ENCODE measurements around the gene WWTR1. TPM values are rescaled to one million over a fixed set of nuclear protein-coding genes. Genes with fewer than 3 reads are reported as not detected.

WWTR1 gene
- total RNA-seq, result 1 to 10 TPM in 1 of 2 donors, under 1 TPM in 1; 0.99 to 1.2 TPM

DNA sequence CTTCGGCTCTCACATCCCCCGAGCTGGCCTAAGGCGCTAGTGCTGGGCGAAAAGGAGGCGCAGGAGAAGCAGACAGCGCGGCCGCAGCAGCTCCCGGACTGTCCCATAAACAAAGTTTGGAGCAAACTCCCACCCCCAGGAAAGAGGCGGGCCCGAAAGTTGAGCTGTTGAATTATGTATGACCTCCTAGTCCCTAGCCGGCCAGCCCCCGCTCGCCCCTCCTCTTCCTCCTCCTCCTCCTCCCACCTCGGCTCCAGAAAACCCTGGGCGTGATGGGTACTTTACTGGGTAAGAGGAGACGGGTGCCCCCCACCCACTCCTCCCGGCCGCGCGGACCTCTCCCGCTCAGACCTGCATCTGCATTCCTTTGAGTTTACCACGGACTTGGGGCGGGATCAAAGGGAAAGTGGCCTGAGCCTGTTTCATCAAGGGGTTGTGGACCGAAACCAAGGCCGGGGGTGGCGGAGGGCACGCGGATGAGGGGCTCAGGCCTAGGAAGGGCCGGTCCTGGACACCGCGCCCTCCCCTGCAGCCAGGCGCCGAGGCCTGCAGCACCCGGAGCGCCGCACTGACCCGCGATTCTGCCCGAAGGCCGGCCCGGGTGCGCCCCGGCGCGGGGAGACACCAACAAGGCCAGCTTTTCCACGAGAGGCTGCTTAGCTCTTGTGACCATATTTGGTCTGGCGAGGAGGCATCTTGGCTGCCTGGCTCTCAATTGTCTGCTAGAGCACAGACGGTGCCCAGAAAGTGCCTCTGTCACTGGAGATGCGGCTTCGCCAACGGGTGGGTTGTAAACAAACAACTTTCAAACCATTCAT lies at the start of gene WWTR1:
Gene WWTR1 (minus strand): TSS at position 100 of the 818 bp plus-strand sequence. CDS start 719 bp downstream, outside the sequence.
- no peak within 1 kb of the TSS for H3K27ac Mint-ChIP-seq
- ATAC-seq (peak; percentile 70 to 81), DNase-seq (ENCODE audit: low spot score in 2 of 2) (peak in 1 of 2 donors; percentile 42)
- no peaks in the 10 kb centered on the region for H3K9me3 Mint-ChIP-seq
- peaks cover 0 to 9% of the 10 kb centered on the region in 2 donors for H3K36me3 Mint-ChIP-seq

DNA sequence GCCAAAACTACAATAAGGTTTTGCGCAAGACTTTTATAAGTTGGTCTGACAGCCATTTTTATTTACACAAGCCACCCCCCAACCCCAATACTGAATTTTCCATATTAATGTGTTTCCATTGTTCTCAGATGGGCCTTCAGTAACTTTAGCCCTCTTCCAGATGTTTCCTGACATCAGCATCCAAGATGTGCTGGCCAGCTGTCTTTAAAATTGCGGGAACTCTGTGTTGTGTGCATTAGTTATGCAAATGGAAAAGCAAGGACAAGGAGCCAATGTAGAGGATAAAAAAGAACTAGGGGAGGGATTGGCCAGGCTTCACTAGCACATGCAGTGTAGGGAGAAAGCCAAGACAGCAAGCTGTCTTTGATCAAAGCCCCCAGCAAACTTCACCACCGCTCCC lies 49.1 kb upstream of the WWTR1 start:
- Mint-ChIP-seq H3K36me3 (no peaks in the 10 kb centered on the region), H3K27ac (no peak overlapping the region), H3K9me3 (no peaks in the 10 kb centered on the region)
- no peak for DNase-seq (ENCODE audit: low spot score in 2 of 2)
- ATAC-seq, result no peak

DNA sequence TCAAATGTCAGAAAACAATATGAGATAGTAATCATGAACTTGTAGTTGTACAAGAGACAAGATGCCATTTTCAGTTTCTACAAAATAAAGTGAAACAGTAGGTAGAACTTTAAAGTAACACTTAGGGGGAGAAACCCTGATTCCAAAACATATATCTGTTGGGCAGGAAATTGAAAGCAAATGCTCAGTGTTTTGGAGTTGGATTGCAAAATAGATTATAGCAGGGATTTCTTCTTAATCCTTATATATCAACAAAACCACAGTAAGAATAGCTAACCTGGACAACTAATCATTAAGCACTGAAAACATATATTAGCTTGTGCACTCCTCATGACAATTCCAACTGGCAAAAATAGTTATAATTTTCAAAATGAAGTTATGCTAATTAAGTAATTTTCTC lies 47.6 kb upstream of the WWTR1 start:
- Mint-ChIP-seq H3K9me3 (no peaks in the 10 kb centered on the region), H3K27ac (no peak overlapping the region)

DNA sequence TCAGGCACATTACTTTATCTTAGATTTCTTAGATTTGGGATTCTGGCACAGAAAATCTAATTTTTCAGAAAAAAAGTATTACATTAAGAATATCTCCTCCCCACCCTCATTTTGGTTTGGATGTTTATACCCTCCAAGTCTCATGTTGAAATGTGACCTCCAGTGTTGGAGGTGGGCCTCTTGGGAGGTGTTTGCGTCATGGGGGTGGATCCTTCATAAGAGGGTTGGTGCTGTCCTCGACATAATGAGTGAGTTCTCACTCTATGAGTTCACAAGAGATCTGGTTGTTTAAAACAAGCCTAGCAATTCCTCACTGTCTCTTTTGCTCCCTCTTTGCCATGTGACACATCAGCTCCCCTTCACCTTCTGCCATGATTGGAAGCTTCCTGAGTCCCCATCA lies 45.6 kb upstream of the WWTR1 start:
- DNase-seq (ENCODE audit: low spot score in 2 of 2) (no peak), ATAC-seq (no peak)
- peaks cover 4 to 10% of the 10 kb centered on the region in 2 donors for H3K9me3 Mint-ChIP-seq
- H3K27ac Mint-ChIP-seq, result peak overlapping the region in 1 of 2 donors; percentile 30
- H3K36me3 Mint-ChIP-seq, result peaks cover 2 to 6% of the 10 kb centered on the region in 2 donors

More for the DNA sequence above, 47.6 kb upstream of the WWTR1 start:
- H3K36me3 Mint-ChIP-seq, result no peaks in the 10 kb centered on the region
- no peak for ATAC-seq
- no peak for DNase-seq (ENCODE audit: low spot score in 2 of 2)

DNA sequence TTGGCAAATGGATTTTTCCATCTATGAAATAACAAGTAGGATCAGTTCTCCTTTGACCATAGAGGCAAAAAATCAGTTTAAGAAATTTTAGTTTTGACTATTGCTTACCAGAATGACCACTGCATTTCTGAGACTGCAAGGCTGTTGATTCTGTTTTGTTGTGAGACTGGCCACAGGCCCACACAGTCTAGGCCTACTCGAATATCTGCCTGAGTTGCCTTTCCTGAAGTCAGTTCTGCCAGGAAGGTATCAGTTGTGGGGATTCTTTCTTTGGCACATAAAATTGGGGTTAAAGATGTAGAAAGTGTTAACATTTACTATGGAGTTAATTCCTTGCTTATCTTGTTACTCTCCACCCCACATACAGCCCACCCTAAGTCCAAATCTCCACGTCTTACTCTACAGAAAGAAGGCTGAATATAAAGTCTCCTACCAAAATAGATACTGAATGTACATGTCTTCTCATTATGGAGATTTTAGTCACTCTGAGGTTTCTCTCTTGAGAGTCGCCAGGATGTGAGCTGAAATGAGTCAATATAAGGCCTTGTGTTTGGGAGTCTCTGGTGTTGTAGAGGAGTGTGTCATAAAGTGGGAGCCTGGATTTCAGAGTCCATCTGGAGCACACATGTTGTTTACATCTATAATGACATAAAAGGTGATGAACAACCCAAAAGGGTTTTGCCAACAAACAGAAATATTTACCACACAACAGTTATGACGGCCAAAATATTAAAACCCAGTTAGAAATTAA lies 45.0 kb upstream of the WWTR1 start:
- H3K27ac Mint-ChIP-seq, result peak overlapping the region in 1 of 2 donors; percentile 52
- peak; percentile 67 to 75 for ATAC-seq

DNA sequence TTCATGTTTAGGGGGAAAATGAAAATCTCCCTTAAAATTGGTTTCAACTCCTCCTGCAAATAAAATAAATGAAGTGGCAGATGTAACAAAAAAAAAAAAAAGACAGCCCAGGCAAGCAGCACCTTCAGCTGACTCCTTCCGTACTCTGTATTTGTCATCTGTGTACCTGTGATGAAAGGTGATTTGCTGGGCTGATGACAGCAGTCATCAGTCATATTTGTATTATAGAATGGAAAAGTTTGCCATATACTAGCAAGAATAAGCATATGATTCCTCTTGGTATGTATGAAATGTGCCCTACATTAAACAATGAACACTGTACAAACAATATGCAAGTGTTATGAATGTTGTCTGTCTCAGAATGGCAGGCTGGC lies 44.1 kb upstream of the WWTR1 start:
- ATAC-seq (peak; percentile 79 to 92), DNase-seq (ENCODE audit: low spot score in 2 of 2) (no peak)
- Mint-ChIP-seq H3K36me3 (peaks cover 6 to 7% of the 10 kb centered on the region in 2 donors), H3K27ac (peak overlapping the region in 1 of 2 donors; percentile 72), H3K9me3 (peaks cover 10 to 20% of the 10 kb centered on the region in 2 donors)

More for the DNA sequence above, 45.0 kb upstream of the WWTR1 start:
- DNase-seq (ENCODE audit: low spot score in 2 of 2), result peak in 1 of 2 donors; percentile 13
- Mint-ChIP-seq H3K36me3 (peaks cover 6 to 7% of the 10 kb centered on the region in 2 donors), H3K9me3 (peaks cover 9 to 16% of the 10 kb centered on the region in 2 donors)

DNA sequence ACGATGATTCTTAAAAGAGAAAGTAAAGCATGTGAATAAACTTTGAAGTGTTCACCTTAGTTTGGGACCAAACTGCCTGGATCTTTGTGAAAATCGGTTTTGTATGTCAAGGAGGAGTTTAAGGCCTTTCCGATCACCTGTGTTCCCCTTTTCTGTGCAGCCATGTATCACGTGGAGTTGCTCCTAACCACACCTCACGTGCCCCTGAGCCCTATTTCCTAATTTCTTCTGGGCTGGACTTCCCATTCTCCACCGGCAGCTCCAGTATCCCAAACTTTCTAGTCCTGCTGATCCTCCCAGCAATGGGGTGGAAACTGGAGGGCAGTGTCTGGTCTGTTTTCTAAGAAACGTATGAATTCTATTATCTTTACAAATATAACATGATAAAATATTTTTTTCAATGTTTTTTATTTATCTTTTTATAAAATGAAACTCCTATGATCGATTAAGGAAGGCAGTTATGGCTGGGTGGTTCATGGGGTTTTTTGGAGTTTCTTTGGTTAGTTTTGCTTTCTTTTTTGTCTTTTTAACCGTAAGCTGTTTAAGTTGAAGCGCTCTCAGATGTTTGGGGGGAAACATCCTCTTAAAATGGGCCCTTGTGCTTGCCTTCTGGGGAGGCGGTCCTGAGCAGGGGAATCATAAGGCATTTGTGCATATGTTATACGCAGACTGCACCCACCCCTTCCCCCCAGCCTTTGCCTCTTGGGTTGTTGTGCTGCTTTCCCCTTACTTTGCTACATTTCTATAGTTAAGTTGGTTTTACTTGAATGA lies 43.6 kb upstream of the WWTR1 start:
- Mint-ChIP-seq H3K9me3 (peaks cover 16 to 20% of the 10 kb centered on the region in 2 donors), H3K36me3 (peaks cover 6 to 7% of the 10 kb centered on the region in 2 donors), H3K27ac (peak overlapping the region in 1 of 2 donors; percentile 81)
- peak in 1 of 2 donors; percentile 31 for DNase-seq (ENCODE audit: low spot score in 2 of 2)
- peak; percentile 55 to 69 for ATAC-seq

DNA sequence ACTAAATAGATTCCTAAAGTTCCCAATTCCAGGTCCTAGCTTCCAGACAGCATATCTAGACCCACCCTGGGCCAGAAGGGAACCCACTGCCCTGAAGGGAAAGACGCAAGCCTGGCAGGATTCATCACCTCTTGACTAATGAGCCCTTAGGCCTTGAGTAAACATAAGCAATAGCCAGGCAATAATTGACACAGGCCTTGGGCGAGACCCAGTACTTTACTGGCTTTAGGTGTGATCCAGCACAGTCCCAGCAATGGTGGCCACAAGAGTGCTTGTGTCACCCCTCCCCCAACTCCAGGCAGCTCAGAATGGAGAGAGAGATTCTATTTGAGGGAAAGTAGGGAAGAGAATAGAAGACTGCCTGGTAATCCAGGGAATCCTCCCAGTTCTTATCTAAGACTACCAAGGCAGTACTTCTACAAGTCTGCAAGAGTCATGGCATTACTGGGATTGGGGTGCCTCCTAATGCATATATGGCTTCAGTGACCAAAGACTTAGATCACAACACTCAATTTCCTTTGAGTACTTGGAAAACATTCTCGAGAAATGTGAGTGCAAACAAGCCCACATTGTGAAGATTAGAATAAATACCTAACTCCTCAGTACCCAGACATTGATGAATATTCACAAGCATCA lies 30.4 kb upstream of the WWTR1 start:
- DNase-seq (ENCODE audit: low spot score in 2 of 2) (no peak), ATAC-seq (no peak)
- peaks cover 11 to 13% of the 10 kb centered on the region in 2 donors for H3K36me3 Mint-ChIP-seq

DNA sequence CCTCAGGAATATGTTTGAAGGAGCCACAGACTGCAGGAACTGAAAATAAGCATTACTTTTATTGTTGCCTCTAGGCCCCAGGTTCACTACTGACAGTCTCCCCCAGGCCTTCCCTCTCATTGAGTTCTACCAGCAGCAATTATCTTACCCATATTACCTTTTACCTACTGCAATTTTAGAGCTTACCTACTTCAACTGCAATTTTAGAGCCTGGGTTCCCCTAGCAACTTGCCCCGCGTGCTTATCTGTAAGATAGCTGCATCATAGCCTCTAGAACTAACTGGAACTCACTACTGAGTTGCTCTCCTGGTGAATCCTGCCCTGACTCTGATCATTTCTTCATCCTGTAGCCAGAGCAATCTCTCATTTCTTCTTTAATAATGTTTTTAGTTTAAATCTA lies 29.2 kb upstream of the WWTR1 start:
- Mint-ChIP-seq H3K36me3 (peaks cover 11 to 13% of the 10 kb centered on the region in 2 donors), H3K27ac (no peak overlapping the region), H3K9me3 (peaks cover 5 to 13% of the 10 kb centered on the region in 2 donors)
- ATAC-seq, result no peak
- no peak for DNase-seq (ENCODE audit: low spot score in 2 of 2)

More for the DNA sequence above, 30.4 kb upstream of the WWTR1 start:
- Mint-ChIP-seq H3K9me3 (peaks cover 5 to 13% of the 10 kb centered on the region in 2 donors), H3K27ac (no peak overlapping the region)

DNA sequence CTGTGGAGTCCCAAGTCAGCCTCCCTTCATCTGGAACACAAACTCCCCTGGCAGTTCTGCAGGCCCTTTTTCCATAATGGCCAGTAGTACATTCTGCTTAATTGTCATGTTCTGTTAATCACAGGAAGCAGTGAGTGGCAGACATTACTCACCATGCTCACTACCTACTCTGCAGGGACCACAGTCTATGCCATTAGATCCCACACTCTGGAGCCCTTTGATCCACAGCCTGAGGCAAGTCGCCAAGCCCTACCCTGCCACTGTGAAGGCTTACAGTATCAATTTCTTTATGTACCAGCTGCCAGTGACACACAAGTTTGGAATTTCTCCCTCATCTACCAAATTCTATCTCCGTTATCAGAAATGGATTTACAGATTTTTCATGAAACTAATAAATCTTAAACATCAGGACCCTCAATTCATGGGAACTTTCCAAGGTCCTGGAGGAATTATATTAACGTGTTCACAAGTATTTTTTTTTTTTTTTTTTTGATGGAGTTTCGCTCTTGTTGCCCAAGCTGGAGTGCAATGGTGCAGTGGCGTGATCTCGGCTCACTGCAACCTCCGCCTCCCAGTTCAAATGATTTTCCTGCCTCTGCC lies 20.6 kb upstream of the WWTR1 start:
- no peaks in the 10 kb centered on the region for H3K9me3 Mint-ChIP-seq
- no peaks in the 10 kb centered on the region for H3K36me3 Mint-ChIP-seq
- DNase-seq (ENCODE audit: low spot score in 2 of 2) (no peak), ATAC-seq (no peak)
- H3K27ac Mint-ChIP-seq, result no peak overlapping the region

DNA sequence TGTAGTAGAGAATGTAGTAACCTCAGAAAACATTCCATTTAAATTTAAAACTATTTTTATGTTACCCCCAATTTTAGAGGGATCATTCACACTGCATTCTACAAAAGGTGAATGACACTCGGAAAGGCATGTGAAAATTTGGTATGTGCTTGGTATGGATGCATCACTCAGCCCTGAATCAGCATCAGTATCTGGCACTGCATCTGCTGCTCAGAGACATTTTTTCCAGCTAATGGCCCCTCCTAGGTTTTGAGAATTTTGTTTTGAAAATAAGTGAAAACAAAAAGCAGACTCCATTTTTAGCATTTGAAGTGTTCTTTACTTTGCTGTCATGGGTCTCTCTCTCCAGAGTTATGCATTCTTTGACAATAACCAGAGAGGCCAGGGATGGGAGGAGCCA lies 15.6 kb upstream of the WWTR1 start:
- H3K27ac Mint-ChIP-seq, result no peak overlapping the region
- no peak for DNase-seq (ENCODE audit: low spot score in 2 of 2)
- no peaks in the 10 kb centered on the region for H3K9me3 Mint-ChIP-seq
- no peaks in the 10 kb centered on the region for H3K36me3 Mint-ChIP-seq
- no peak for ATAC-seq

DNA sequence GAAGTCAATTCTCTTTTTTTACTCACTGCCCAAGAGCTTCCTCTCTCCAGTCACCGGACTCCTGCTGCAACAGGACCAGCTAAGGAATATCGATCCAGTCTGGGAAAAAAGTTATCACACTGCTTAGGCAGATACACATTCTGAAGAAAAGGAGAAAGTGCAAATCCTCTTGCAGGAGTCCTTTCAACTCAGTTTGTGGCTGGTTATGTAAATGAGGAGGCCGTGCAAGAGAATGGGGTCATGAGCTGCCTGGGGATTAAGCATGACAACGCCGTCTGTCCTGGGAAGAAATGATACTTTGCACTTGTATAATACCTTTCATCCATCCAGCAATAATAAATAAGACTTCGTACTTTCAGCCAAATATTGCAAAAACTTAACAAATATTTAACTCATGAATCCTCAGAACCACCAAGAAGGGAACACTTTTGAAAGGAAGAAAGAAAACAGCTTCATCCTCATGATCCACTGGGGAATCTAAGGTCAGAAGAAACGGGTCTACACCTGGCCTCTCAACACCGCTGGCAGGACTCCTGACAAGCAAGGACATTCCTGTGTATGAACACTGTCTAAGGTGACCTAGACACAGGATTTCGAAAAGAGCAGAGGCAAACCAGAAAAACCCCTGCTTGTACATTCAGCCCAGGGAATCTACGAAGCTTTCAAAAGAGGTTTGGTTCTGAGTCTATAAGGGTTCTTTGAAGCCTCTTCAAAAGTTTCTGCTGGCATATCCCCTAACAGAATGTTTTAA lies 13.1 kb upstream of the WWTR1 start:
- Mint-ChIP-seq H3K36me3 (no peaks in the 10 kb centered on the region), H3K27ac (no peak overlapping the region), H3K9me3 (no peaks in the 10 kb centered on the region)
- ATAC-seq (no peak), DNase-seq (ENCODE audit: low spot score in 2 of 2) (no peak)

DNA sequence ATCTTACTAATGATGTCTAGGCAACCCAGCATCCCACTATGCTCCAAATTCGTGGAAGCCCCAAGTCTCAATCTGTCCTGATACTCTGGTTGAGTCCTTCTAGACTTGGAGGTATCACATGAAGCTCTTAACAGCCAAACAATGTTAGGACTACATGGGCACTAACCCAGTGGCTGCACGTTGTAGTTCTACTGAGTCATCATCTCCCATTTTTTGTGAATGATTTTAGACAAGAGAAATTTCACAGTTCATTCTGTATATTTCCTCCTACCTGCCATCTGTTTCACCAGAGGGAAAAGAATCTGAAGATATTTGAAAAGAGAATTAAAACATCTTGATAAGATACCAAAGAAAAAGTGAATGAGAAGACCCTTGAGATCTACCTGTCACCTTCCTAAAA lies 9.8 kb upstream of the WWTR1 start:
- Mint-ChIP-seq H3K27ac (no peak overlapping the region), H3K36me3 (no peaks in the 10 kb centered on the region), H3K9me3 (no peaks in the 10 kb centered on the region)
- ATAC-seq, result no peak
- DNase-seq (ENCODE audit: low spot score in 2 of 2), result no peak

DNA sequence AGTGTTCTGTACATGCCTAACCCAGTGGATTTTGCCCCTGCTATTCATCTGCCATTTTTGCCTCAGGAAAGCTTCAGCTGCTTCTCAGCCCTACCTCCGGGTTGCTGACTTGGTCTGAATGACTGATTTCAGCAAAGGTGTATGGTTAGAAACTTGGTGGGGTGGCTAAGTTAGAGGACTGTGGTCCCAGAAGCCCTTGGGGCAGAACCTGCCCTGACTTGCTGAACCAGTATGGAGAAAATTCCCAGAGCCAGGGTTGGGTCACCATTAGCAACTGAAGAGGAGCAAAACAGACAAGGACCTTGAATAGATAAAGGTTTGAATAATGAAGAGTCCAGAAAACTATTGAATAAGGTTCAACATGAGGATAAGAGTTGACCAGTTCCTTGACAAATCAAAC lies 6.1 kb upstream of the WWTR1 start:
- Mint-ChIP-seq H3K36me3 (no peaks in the 10 kb centered on the region), H3K27ac (no peak overlapping the region), H3K9me3 (no peaks in the 10 kb centered on the region)
- DNase-seq (ENCODE audit: low spot score in 2 of 2) (no peak), ATAC-seq (no peak)

DNA sequence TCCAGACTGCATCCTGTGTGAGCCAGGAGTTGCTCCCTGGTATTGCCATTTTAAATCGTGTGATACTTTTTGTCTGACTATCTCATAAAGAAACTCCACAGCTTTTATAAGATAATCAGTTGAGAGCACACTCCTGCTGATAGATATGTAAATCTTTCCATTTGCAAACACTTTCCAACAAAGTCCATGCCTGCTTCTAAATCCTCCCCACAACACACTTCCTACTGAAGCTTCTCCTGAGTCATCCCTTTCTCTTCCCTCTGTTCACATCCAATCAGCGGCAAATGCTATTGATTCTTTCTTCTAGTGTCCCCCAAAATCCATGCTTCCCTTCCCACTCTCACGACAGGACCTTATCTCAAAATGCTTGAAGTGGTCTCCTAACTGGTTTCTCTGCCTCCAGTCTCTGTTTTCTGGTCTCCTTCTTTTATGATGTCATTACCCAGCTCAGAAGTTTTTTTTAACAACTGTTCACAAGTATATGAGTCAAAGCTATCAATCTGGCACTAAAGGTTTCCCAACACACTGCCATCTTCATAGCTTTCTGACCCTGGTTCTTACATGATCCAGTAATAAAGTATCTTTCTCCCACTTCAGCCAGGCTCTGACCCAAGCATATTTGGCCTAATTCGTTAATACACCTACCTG lies 4.5 kb upstream of the WWTR1 start:
- DNase-seq (ENCODE audit: low spot score in 2 of 2) (no peak), ATAC-seq (no peak)
- H3K36me3 Mint-ChIP-seq, result peaks cover 0 to under 1% of the 10 kb centered on the region in 2 donors
- H3K27ac Mint-ChIP-seq, result no peak overlapping the region
- no peaks in the 10 kb centered on the region for H3K9me3 Mint-ChIP-seq
